Measurements from ENCODE around the gene LMBR1.

The LMBR1 gene

DNA sequence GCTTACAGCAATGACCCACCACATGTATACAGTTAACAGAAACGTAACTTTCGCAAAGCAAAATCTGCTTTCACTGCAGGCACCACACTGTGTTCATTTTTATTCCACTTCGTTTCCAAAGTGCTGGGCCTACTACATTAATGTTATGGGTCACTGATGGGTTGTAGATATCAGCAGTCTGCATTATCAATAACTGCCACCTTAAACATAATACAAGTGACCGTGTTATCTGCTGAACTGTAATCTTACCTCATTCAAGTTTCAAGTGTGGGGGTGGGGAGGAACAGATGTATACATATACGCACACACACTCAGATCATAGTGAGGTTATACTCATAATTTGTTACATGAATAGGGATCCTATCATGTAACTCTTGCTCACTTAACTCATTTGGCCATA lies 231.3 kb downstream of the LMBR1 start:
- TF ChIP-seq EZH2phosphoT487 (conservative IDR thresholded peaks at IDR 0.05; ENCODE audit: low read length), result no peak
- TF ChIP-seq, protein P1, sequence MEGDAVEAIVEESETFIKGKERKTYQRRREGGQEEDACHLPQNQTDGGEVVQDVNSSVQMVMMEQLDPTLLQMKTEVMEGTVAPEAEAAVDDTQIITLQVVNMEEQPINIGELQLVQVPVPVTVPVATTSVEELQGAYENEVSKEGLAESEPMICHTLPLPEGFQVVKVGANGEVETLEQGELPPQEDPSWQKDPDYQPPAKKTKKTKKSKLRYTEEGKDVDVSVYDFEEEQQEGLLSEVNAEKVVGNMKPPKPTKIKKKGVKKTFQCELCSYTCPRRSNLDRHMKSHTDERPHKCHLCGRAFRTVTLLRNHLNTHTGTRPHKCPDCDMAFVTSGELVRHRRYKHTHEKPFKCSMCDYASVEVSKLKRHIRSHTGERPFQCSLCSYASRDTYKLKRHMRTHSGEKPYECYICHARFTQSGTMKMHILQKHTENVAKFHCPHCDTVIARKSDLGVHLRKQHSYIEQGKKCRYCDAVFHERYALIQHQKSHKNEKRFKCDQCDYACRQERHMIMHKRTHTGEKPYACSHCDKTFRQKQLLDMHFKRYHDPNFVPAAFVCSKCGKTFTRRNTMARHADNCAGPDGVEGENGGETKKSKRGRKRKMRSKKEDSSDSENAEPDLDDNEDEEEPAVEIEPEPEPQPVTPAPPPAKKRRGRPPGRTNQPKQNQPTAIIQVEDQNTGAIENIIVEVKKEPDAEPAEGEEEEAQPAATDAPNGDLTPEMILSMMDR (IDR thresholded peaks at IDR 0.05; ENCODE audit: insufficient read depth, low read length, poor library complexity, severe bottlenecking), result no peak
- no peaks in the 10 kb centered on the region for H3K36me3 ChIP-seq (ENCODE audit: low read length)
- no peak overlapping the region for H3K9ac ChIP-seq (ENCODE audit: low read length)
- no peaks in the 10 kb centered on the region for H3K9me3 ChIP-seq (ENCODE audit: insufficient read depth, low read length)
- no peaks in the 10 kb centered on the region for H3F3A ChIP-seq (ENCODE audit: insufficient read depth)
- H3K79me2 ChIP-seq (ENCODE audit: insufficient read depth, low read length), result no peaks in the 10 kb centered on the region
- H2AFZ ChIP-seq (ENCODE audit: low read depth, low read length, severe bottlenecking), result no peak overlapping the region
- no peak overlapping the region for H3K4me3 ChIP-seq (ENCODE audit: insufficient read depth, low read length, poor library complexity, severe bottlenecking)
- H3K4me2 ChIP-seq (ENCODE audit: low read depth, low read length, poor library complexity, severe bottlenecking), result no peak overlapping the region
- H3K27ac ChIP-seq (ENCODE audit: low read depth, low read length), result no peak overlapping the region
- no peaks in the 10 kb centered on the region for H4K20me1 ChIP-seq (ENCODE audit: low read depth, low read length)
- no peaks in the 10 kb centered on the region for H3K9me2 ChIP-seq (replicated peaks; ENCODE audit: insufficient read depth, low read length)
- no peaks in the 10 kb centered on the region for H3K27me3 ChIP-seq (ENCODE audit: low read length)

DNA sequence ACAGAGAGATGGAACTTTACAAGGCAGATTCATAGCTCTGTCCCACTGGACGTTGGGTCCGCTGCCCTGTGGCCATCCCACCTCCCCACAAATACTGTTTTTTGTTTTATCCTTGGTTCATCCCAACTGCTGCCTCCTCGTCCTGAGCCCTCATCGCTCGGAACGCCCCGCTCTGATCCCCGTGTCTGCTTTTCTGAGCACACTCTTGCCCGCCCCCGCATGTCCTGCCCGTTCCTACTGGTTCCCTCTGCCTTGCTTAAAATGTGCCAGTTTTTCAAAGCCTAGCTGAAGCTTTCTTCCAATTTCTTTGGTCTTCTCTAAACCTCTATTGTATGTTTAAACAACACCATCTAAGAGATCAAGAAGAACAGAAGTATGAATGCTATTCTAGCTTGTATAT lies 233.0 kb downstream of the LMBR1 start:
- Histone ChIP-seq H3K9me3 (ENCODE audit: insufficient read depth, low read length) (no peaks in the 10 kb centered on the region), H3K4me3 (ENCODE audit: insufficient read depth, low read length, poor library complexity, severe bottlenecking) (no peak overlapping the region), H3K9ac (ENCODE audit: low read length) (no peak overlapping the region), H4K20me1 (ENCODE audit: low read depth, low read length) (no peaks in the 10 kb centered on the region), H3K27me3 (ENCODE audit: low read length) (no peaks in the 10 kb centered on the region), H3K27ac (ENCODE audit: low read depth, low read length) (no peak overlapping the region), H3K36me3 (ENCODE audit: low read length) (no peaks in the 10 kb centered on the region), H3K9me2 (replicated peaks; ENCODE audit: insufficient read depth, low read length) (no peaks in the 10 kb centered on the region), H3K4me2 (ENCODE audit: low read depth, low read length, poor library complexity, severe bottlenecking) (no peak overlapping the region), H3K79me2 (ENCODE audit: insufficient read depth, low read length) (no peaks in the 10 kb centered on the region), H2AFZ (ENCODE audit: low read depth, low read length, severe bottlenecking) (no peak overlapping the region), H3F3A (ENCODE audit: insufficient read depth) (no peaks in the 10 kb centered on the region)
- TF ChIP-seq, protein P1 (IDR thresholded peaks at IDR 0.05; ENCODE audit: insufficient read depth, low read length, poor library complexity, severe bottlenecking), result no peak
- TF ChIP-seq EZH2phosphoT487 (conservative IDR thresholded peaks at IDR 0.05; ENCODE audit: low read length), result no peak

DNA sequence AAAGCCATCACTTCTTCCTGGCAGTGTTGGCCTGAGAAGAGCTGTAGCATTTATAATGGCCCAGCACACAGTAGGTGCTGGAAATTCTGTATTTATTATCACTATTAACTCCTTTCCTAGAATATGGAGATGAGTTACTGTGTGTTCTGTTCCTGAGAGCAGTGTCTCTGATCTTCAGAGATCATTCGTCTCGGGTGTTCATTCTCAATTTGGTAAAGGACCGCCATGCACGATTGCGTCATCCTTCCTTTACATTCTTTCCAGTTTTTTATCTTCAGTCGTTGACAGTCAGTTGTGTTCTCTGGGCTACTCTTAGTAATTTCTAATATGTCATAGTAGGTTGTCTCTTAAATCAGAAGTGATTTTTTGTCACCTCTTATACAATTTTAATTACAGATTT lies 233.8 kb downstream of the LMBR1 start:
- Histone ChIP-seq H3K4me2 (ENCODE audit: low read depth, low read length, poor library complexity, severe bottlenecking) (no peak overlapping the region), H3K4me3 (ENCODE audit: insufficient read depth, low read length, poor library complexity, severe bottlenecking) (no peak overlapping the region), H3K27ac (ENCODE audit: low read depth, low read length) (no peak overlapping the region), H3K9ac (ENCODE audit: low read length) (no peak overlapping the region), H3K79me2 (ENCODE audit: insufficient read depth, low read length) (no peaks in the 10 kb centered on the region), H2AFZ (ENCODE audit: low read depth, low read length, severe bottlenecking) (no peak overlapping the region), H3K9me3 (ENCODE audit: insufficient read depth, low read length) (no peaks in the 10 kb centered on the region), H4K20me1 (ENCODE audit: low read depth, low read length) (no peaks in the 10 kb centered on the region), H3K27me3 (ENCODE audit: low read length) (no peaks in the 10 kb centered on the region), H3F3A (ENCODE audit: insufficient read depth) (no peaks in the 10 kb centered on the region), H3K36me3 (ENCODE audit: low read length) (no peaks in the 10 kb centered on the region), H3K9me2 (replicated peaks; ENCODE audit: insufficient read depth, low read length) (no peaks in the 10 kb centered on the region)
- TF ChIP-seq EZH2phosphoT487 (conservative IDR thresholded peaks at IDR 0.05; ENCODE audit: low read length), result no peak
- TF ChIP-seq, protein P1 (IDR thresholded peaks at IDR 0.05; ENCODE audit: insufficient read depth, low read length, poor library complexity, severe bottlenecking), result no peak
